HG02885 (cell line): ENCODE data around the gene IFITM2.
A peak's percentile ranks its signal among the peaks of the same experiment; 100 is the strongest.
"Not testable (repeated sequence)": the region's sequence is repeated elsewhere in the genome, so short reads cannot be mapped to it uniquely, and the experiment has no call there.

Experiments used
- ATAC-seq: cut with Tn5 transposase; IDR thresholded peaks from one replicate; pipeline ENCODE4 v1.9.1; 2021; ENCODE audit warnings: mild to moderate bottlenecking; ENCODE audit not compliant: unreplicated experiment, poor library complexity

IFITM2 gene

DNA sequence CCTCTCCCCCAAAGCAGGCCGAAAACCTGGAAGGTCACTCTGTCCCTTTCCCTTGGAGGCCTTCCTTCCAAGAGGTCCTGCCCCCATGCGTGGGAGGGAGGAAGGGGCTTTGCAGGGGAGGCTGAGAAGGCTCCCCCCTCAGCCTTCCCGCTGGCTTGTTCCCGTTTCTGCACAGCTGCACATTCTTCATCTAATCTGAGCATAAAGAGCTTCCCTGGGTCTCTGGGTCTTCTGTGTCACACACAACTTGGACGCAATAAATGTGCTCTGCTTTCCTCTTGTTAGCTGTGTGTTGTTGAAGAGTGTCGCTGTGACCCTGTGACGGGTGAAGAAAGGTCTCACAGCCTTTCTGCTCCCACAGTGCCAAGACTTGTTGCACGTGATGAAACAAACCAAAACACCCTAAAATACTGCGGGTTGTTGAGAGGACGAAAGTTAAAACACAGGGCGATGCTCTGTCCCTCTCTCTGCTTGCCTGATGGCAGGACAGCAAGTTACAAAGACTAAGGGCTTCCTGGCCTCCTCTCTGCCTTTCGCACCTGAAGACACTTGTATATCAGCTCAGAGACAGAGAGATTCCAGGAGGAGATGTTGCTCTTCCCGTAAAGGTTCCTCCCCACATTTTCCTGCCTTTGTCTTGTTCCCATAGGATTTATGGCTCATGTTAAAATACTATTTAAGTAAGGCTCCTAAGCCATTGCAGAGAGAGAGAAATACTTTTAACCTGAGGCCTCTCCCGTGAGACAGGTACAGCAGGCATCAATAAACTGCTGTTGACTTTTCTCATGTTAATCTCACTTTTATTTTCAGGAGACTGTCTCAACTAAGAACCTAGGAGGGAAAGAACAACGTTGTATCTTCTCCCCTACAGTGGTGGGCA, 28.4 kb downstream of the IFITM2 start:
- no peak for ATAC-seq

DNA sequence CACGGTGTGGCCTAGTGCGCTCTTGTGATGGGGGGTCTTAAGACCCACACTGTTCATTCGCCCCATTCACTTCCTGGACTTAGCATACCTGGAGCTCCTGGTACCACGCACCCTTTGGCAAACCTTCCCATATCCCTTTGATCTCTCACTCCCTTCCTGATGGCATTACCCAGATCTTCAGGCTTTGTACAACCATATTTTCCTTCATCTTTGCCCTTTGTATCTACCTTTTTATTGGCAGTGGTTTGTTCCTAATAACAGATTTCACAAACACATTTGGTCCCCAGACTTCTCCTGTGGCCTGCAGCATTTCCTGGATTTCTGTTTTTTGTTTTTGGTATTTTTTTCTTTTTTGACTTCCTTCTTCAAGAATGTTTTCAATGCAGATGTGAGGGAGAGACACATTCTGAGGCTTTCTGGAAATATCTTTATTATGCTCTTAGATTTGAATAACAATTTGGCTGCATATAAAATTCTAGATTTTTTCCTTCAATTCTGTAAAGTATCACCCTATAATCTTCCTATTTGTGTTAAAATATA, 29.1 kb downstream of the IFITM2 start:
- no peak for ATAC-seq

GRCh38 chr11:337711-338110, 30.1 kb downstream of the IFITM2 start:
- no peak for ATAC-seq

DNA sequence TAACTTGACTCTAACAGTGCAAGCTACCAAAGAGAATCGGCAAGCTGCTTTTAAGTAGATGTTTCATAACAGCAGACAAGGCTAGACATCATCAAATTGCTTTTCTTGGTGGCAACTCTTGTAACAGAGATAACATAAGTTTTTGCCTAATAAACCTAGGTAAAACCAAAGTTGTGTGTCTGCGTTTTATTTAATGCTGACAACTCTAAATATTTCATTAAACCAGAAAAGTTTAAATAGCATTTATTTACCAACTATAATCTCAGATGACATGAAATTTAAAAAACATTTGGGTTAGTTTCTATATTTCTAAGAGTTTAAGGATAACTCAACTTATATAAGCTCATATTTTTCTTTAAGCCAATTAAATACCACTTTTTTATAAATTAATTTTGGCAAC, 32.3 kb downstream of the IFITM2 start:
- no peak for ATAC-seq

GRCh38 chr11:340539-341512, 33.2 kb downstream of the IFITM2 start:
- no peak for ATAC-seq

GRCh38 chr11:342328-342727, 34.7 kb downstream of the IFITM2 start:
- no peak for ATAC-seq

GRCh38 chr11:344836-345578, 37.4 kb downstream of the IFITM2 start:
- ATAC-seq, result no peak

- no peak for ATAC-seq
Observed at GRCh38 chr11:346529-346928, 38.9 kb downstream of the IFITM2 start.

GRCh38 chr11:349270-349954, 41.8 kb downstream of the IFITM2 start:
- not testable (repeated sequence) for ATAC-seq

GRCh38 chr11:350033-350722, 42.6 kb downstream of the IFITM2 start:
- ATAC-seq, result not testable (repeated sequence)

DNA sequence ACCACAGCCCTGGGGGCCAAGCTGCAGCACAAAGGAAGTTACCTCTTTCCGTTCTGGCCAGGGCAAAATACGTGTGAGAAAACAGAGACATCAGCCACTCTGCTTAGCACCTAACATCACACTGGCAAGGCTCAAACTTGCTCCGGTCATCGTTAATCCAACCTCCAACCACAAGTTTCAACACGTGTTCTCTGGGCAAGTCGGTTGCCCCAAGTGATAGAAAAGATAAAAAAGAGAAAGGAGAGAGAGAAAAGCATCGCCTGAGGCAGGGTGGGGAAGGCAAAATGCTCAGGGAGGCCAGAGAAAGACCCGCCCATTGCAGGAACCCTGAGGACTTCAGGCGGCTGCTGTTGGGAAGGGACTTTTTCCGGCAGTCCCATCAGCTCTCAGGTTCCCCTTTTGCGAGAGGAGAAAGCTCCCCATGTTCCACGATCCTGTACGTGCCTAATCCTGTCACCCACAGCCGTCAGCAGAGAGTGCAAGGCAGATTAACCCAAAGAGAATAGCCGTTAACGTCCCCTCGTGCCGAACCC, 43.2 kb downstream of the IFITM2 start:
- ATAC-seq, result no peak

GRCh38 chr11:351411-351810, 43.8 kb downstream of the IFITM2 start:
- ATAC-seq, result no peak

GRCh38 chr11:352456-353031, 44.9 kb downstream of the IFITM2 start:
- no peak for ATAC-seq

DNA sequence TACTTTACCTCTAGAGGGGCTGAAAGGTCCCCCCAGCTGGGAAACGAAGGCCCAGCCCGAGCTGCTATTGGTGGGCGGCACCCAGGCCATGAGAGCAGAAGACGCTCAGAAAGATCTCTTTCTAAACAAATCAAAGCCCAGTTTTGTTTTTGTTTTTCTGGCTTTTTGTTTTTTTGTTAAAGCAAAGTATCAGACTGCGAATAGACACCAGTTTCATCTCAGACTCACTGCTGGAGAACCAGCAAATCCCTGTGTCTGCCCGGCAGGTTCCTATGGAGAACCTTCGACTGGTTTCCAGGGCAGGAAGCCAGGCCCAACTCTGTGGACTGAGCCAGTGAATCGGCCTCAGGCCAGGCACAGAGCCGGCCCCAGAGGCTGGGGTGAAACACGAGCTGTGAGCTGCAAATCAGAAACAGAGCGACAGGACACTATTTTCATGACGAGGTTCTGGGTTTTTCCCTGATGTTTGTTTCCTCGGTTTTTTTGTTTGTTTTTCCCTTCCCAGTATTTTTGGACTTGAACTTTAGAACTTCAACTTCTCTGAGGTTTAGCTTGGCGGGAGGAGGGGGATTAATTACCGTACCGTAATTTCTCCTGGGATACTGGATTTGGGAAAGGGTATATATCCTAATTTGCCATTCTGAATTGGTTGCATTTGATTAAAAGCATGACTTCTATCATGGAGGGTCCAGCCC, 45.7 kb downstream of the IFITM2 start:
- ATAC-seq, result no peak

DNA sequence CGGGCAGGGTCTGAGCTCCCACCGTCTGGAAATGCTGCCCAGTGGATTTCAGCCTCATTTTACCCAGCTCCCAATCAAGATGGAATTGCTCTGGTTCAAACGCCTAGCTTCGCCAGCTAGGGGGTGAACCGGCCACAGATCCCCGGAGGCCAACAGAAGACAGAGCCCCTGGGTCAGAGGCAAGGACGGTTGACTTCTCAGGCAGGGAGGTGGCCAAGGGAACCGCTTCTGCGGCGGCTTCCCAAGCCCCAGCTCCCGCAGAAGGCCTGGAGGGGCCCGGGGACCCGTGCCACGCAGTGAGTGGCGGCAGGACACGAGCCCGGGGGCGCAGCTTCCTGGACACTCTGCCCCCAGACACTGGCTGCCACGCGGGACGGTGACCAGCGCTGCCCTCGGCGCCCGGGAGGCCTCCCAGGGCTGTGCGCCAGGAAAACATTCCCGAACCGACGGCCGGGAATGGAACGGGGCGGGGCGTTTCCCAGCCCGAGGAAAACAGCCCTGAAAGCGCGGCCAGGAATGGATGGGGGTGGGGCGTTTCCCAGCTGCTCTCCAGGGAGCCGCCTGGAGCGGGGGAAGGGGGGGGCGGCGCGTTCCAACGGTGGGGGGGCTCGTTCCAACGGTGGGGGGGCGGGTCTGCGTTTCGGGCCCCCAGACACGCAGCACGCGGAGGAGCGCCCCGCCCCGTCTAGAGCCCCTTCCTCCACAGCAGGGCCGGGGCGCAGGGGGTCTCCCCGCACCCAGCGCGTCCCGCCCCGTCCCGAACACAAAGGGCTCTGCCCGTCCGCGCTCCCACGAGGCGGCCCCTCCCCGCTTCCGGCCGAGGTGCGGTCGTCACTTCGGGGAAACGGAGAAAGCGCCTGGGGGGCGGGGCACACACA, 48.2 kb downstream of the IFITM2 start:
- ATAC-seq, result peak; percentile 62

DNA sequence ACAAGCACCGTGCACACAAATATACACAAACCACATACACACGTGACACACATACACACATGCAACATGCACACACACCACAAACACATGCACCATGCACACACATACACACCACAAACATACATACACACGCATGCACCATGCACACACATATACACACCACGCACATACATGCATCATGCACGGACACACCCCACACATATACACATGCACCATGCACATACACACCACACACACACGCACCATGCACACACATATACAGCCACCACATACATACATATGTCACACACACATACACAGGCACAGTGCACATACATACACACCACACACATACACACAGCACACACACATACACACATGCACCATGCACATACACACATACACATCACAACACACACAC, 49.0 kb downstream of the IFITM2 start:
- ATAC-seq, result no peak

DNA sequence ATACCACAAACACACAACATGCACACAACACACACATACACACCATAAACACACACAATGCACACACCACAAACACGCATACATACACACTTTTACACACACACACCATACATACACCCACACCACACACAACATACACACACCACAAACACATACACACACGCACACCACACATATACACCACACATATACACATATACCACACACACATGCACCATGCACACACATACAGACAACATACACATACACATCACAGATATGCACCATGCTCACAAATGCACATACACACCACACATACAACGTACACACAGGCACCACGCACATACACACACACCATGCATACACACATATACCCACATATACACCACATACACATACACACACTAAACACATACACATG, 50.0 kb downstream of the IFITM2 start:
- ATAC-seq, result no peak
